HepG2 (cell line): ENCODE results near the gene RHBDD3. TPM values are rescaled to one million over a fixed set of nuclear protein-coding genes. Genes with fewer than 3 reads are reported as not detected.

Experiments used
- ASH2L ChIP-seq: fragments of 300-600, 200-600 bp; sonication (generic); IDR thresholded peaks from 2 replicates; pipeline ENCODE4 v1.7.0; 2017; ENCODE audit warnings: low read depth, mild to moderate bottlenecking, moderate library complexity, mixed read lengths, low read length; ENCODE audit not compliant: insufficient read length
- EZH2 ChIP-seq: conservative IDR thresholded peaks from 2 replicates; pipeline ENCODE4 v1.6.1; 2012; ENCODE audit warnings: mild to moderate bottlenecking, low read depth, low read length, moderate library complexity
- GFI1 ChIP-seq: sonication (generic); formaldehyde crosslinking; IDR thresholded peaks from 2 replicates; pipeline ENCODE4 v1.5.0; 2020; ENCODE audit warnings: missing genetic modification reagents, mild to moderate bottlenecking, borderline replicate concordance
- IKZF1 ChIP-seq: fragments of 450-650 bp; IDR thresholded peaks from 2 replicates; pipeline ENCODE4 v1.7.1; 2016
- NR2F6 ChIP-seq, 2 experiments: IDR thresholded peaks; 2 replicates each; pipeline ENCODE4 v1.6.1; 2016; ENCODE audit warnings: antibody characterized with exemption in 1 of 2, mild to moderate bottlenecking in 1 of 2
- PHF21A ChIP-seq: sonication (generic); formaldehyde crosslinking; IDR thresholded peaks from 2 replicates; pipeline ENCODE4 v1.5.0; 2020; ENCODE audit warnings: mild to moderate bottlenecking, missing genetic modification reagents
- RAD51 ChIP-seq: fragments of 450-650 bp; IDR thresholded peaks from 2 replicates; pipeline ENCODE4 v1.6.1; 2016; ENCODE audit warnings: borderline replicate concordance
- SNAI1 ChIP-seq: sonication (generic); formaldehyde crosslinking; IDR thresholded peaks from 2 replicates; pipeline ENCODE4 v1.5.0; 2020; ENCODE audit warnings: mild to moderate bottlenecking, missing genetic modification reagents, borderline replicate concordance
- TGIF2 ChIP-seq: IDR thresholded peaks from 2 replicates; pipeline ENCODE4 v1.6.1; 2016; ENCODE audit warnings: control low read depth, missing compliant biosample characterization
- ZFP36L1 ChIP-seq: sonication (generic); formaldehyde crosslinking; IDR thresholded peaks from 2 replicates; pipeline ENCODE4 v1.8.0; 2022; ENCODE audit warnings: mild to moderate bottlenecking, missing genetic modification reagents, moderate library complexity
- ZFX ChIP-seq: sonication (generic); formaldehyde crosslinking; IDR thresholded peaks from 2 replicates; pipeline ENCODE4 v1.4.0; 2020; ENCODE audit warnings: mild to moderate bottlenecking, low read depth, missing genetic modification reagents, moderate library complexity
- polyA plus RNA-seq, 8 experiments: library from polyadenylated mRNA; depleted of rRNA in 3 of 8; stranded (reverse) in 7 of 8; unstranded in 1 of 8; fragments of >200 nt; fragmentation: Illumina TruSeq in 4 of 8; extraction: Trizol in 4 of 8; gene quantifications; 2 replicates each; pipeline versions ENCODE4 v1.2.1 to v1.2.3, GENCODE V29; 2011 to 2016; ENCODE audit warnings: low read depth in 4 of 8, missing spikeins in 1 of 8, mixed read lengths in 1 of 8; ENCODE audit not compliant: insufficient read depth in 1 of 8
- total RNA-seq, 5 experiments: library from RNA; depleted of rRNA; stranded (reverse); fragments of >200 nt; fragmentation: Illumina TruSeq; extraction: Trizol; gene quantifications; 2 replicates each; pipeline ENCODE4 v1.2.3, GENCODE V29; 2016; ENCODE audit warnings: low read depth in 1 of 5
- TF ChIP-seq, protein P1 (sequence below): sonication (generic); formaldehyde crosslinking; IDR thresholded peaks from 2 replicates; pipeline ENCODE4 v1.4.0; 2020; ENCODE audit warnings: missing genetic modification reagents
- TF ChIP-seq, protein P2 (sequence below): sonication (generic); formaldehyde crosslinking; IDR thresholded peaks from 2 replicates; pipeline ENCODE4 v1.4.0; 2020; ENCODE audit warnings: missing genetic modification reagents
- TF ChIP-seq, protein P3 (sequence below): sonication (generic); formaldehyde crosslinking; IDR thresholded peaks from 2 replicates; pipeline ENCODE4 v1.4.0; 2020; ENCODE audit warnings: mild to moderate bottlenecking, missing genetic modification reagents
- TF ChIP-seq, protein P4 (sequence below): IDR thresholded peaks from 2 replicates; pipeline ENCODE4 v1.6.1; 2016; ENCODE audit warnings: mild to moderate bottlenecking, missing biosample characterization, missing genetic modification reagents
- TF ChIP-seq, protein P5 (sequence below): sonication (generic); formaldehyde crosslinking; IDR thresholded peaks from 2 replicates; pipeline ENCODE4 v1.8.0; 2022; ENCODE audit warnings: mild to moderate bottlenecking, missing genetic modification reagents, borderline replicate concordance
- TF ChIP-seq, protein P6 (sequence below): sonication (generic); formaldehyde crosslinking; IDR thresholded peaks from 2 replicates; pipeline ENCODE4 v1.8.1; 2023; ENCODE audit warnings: missing genetic modification reagents, mild to moderate bottlenecking, borderline replicate concordance

The RHBDD3 gene
- total and polyA plus RNA-seq, 2 of the 13 experiments (the other 11 are each of a cell fraction or from before 2014, with no cell fraction given), result 12.1 to 26.7 TPM

DNA sequence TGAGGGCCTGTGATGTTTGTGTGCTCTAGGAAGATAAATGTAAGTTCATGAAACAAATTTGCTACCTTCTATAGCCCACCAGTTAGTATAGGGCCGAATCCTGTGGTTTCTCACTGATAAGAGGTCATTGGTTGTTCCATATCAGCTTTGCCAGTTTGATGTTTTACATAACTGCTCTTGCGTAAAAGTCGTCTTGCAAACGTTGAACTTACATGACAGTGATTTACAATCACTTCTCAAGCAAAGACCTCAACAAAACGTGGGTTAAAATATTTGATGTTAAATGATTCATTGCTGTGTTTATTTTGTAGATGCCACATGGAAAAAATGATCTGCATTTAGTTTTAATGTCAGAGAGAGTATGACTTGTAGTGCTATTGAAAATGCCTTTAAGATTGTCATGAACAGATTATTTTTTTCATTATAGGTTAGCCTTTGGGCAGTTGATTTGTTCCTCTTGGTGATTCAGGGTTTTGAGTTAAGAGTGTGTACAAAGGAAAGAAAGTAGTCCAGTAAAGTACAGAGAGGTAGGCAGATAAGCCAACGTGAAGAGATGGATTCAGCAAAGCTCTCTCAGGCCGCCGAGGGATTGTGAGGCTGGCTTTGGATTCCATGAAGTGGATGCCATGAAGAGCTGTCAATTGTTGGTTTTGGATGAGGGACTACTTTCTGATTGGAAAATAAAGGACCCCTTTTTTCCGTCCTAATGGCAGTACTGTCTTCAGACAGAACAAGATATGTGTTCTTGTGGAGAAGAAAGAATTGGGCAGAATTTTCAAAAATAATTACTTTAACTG lies 2.9 kb upstream of the RHBDD3 start (continued):
- TF ChIP-seq, protein P1, sequence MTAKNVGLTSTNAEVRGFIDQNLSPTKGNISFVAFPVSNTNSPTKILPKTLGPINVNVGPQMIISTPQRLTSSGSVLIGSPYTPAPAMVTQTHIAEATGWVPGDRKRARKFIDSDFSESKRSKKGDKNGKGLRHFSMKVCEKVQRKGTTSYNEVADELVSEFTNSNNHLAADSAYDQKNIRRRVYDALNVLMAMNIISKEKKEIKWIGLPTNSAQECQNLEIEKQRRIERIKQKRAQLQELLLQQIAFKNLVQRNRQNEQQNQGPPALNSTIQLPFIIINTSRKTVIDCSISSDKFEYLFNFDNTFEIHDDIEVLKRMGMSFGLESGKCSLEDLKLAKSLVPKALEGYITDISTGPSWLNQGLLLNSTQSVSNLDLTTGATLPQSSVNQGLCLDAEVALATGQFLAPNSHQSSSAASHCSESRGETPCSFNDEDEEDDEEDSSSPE (CRISPR knock-in tag), result no peak
- TF ChIP-seq ZFP36L1 (no peak), IKZF1 (no peak), SNAI1 (CRISPR knock-in tag) (no peak), ASH2L (peak; percentile 15), RAD51 (no peak), ZFX (no peak), GFI1 (peak; percentile 92), EZH2 (no peak), PHF21A (CRISPR knock-in tag) (peak; percentile 11; the same call in 1 of the 2 replicates), NR2F6 (IDR thresholded peaks at IDR 0.05) (0 out of 2 replicates have a peak, but pooled peaks have one; percentile 20), NR2F6 (CRISPR knock-in tag; IDR thresholded peaks at IDR 0.05) (no peak), TGIF2 (CRISPR knock-in tag) (0 out of 2 replicates have a peak, but pooled peaks have one; percentile 15)
- TF ChIP-seq, protein P2, sequence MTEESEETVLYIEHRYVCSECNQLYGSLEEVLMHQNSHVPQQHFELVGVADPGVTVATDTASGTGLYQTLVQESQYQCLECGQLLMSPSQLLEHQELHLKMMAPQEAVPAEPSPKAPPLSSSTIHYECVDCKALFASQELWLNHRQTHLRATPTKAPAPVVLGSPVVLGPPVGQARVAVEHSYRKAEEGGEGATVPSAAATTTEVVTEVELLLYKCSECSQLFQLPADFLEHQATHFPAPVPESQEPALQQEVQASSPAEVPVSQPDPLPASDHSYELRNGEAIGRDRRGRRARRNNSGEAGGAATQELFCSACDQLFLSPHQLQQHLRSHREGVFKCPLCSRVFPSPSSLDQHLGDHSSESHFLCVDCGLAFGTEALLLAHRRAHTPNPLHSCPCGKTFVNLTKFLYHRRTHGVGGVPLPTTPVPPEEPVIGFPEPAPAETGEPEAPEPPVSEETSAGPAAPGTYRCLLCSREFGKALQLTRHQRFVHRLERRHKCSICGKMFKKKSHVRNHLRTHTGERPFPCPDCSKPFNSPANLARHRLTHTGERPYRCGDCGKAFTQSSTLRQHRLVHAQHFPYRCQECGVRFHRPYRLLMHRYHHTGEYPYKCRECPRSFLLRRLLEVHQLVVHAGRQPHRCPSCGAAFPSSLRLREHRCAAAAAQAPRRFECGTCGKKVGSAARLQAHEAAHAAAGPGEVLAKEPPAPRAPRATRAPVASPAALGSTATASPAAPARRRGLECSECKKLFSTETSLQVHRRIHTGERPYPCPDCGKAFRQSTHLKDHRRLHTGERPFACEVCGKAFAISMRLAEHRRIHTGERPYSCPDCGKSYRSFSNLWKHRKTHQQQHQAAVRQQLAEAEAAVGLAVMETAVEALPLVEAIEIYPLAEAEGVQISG (CRISPR knock-in tag), result no peak
- TF ChIP-seq, protein P3, sequence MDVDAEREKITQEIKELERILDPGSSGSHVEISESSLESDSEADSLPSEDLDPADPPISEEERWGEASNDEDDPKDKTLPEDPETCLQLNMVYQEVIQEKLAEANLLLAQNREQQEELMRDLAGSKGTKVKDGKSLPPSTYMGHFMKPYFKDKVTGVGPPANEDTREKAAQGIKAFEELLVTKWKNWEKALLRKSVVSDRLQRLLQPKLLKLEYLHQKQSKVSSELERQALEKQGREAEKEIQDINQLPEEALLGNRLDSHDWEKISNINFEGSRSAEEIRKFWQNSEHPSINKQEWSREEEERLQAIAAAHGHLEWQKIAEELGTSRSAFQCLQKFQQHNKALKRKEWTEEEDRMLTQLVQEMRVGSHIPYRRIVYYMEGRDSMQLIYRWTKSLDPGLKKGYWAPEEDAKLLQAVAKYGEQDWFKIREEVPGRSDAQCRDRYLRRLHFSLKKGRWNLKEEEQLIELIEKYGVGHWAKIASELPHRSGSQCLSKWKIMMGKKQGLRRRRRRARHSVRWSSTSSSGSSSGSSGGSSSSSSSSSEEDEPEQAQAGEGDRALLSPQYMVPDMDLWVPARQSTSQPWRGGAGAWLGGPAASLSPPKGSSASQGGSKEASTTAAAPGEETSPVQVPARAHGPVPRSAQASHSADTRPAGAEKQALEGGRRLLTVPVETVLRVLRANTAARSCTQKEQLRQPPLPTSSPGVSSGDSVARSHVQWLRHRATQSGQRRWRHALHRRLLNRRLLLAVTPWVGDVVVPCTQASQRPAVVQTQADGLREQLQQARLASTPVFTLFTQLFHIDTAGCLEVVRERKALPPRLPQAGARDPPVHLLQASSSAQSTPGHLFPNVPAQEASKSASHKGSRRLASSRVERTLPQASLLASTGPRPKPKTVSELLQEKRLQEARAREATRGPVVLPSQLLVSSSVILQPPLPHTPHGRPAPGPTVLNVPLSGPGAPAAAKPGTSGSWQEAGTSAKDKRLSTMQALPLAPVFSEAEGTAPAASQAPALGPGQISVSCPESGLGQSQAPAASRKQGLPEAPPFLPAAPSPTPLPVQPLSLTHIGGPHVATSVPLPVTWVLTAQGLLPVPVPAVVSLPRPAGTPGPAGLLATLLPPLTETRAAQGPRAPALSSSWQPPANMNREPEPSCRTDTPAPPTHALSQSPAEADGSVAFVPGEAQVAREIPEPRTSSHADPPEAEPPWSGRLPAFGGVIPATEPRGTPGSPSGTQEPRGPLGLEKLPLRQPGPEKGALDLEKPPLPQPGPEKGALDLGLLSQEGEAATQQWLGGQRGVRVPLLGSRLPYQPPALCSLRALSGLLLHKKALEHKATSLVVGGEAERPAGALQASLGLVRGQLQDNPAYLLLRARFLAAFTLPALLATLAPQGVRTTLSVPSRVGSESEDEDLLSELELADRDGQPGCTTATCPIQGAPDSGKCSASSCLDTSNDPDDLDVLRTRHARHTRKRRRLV (CRISPR knock-in tag), result no peak
- TF ChIP-seq, protein P4, sequence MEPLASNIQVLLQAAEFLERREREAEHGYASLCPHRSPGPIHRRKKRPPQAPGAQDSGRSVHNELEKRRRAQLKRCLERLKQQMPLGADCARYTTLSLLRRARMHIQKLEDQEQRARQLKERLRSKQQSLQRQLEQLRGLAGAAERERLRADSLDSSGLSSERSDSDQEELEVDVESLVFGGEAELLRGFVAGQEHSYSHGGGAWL (CRISPR knock-in tag), result no peak
- TF ChIP-seq, protein P5, sequence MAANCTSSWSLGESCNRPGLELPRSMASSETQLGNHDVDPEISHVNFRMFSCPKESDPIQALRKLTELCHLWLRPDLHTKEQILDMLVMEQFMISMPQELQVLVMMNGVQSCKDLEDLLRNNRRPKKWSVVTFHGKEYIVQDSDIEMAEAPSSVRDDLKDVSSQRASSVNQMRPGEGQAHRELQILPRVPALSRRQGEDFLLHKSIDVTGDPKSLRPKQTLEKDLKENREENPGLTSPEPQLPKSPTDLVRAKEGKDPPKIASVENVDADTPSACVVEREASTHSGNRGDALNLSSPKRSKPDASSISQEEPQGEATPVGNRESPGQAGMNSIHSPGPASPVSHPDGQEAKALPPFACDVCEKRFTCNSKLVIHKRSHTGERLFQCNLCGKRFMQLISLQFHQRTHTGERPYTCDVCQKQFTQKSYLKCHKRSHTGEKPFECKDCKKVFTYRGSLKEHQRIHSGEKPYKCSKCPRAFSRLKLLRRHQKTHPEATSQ (CRISPR knock-in tag), result no peak
- TF ChIP-seq, protein P6, sequence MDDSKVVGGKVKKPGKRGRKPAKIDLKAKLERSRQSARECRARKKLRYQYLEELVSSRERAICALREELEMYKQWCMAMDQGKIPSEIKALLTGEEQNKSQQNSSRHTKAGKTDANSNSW, result no peak
